Keratinocyte (primary cell): ENCODE data around the gene FKBP1B.

ENCODE experiments used
- CTCF ChIP-seq, 3 experiments: IDR thresholded peaks in 1 of 3; conservative IDR thresholded peaks in 1 of 3; optimal IDR thresholded peaks in 1 of 3; 2 replicates in 2 of 3; 3 replicates in 1 of 3; pipeline versions ENCODE3 to v1.5.1; 2011; ENCODE audit warnings: low read length in 3 of 3, mild to moderate bottlenecking in 3 of 3, moderate library complexity in 2 of 3, control low read depth in 1 of 3, inconsistent platforms in 1 of 3; ENCODE audit not compliant: insufficient read depth in 2 of 3; ENCODE audit errors: extremely low read depth in 1 of 3
- EZH2 ChIP-seq: IDR thresholded peaks from one replicate; pipeline ENCODE4 v1.6.1; 2012; ENCODE audit warnings: inconsistent platforms, mild to moderate bottlenecking, low read length, moderate library complexity

GRCh38 chr2:24075915-24076848 is 26.6 kb downstream of the FKBP1B start, which contains the start of gene SF3B6:
- TF ChIP-seq CTCF (optimal IDR thresholded peaks at IDR 0.05 in 1 of 3, IDR thresholded peaks at IDR 0.05 in 1 of 3, conservative IDR thresholded peaks at IDR 0.05 in 1 of 3; ENCODE audit: extremely low read depth in 1 of 3, insufficient read depth in 2 of 3, low read length in 3 of 3), result no peak
- TF ChIP-seq EZH2, result no peak
